HepG2 (cell line): Measurements from ENCODE around the gene NUP214.

Source experiments
- EZH2 ChIP-seq: conservative IDR thresholded peaks from 2 replicates; pipeline ENCODE4 v1.6.1; 2012; ENCODE audit warnings: mild to moderate bottlenecking, low read depth, low read length, moderate library complexity
- IRF1 ChIP-seq: sonication (generic); formaldehyde crosslinking; IDR thresholded peaks from 2 replicates; pipeline ENCODE4 v1.4.0; 2020; ENCODE audit warnings: low read depth, mild to moderate bottlenecking, missing genetic modification reagents

- TF ChIP-seq EZH2 (no peak), IRF1 (CRISPR knock-in tag) (no peak)
These were observed 17.6 kb upstream of the NUP214 start for GRCh38 chr9:131107760-131108159.
